ENCODE data around the gene LKAAEAR1.
"Not testable (repeated sequence)": the region's sequence is repeated elsewhere in the genome, so short reads cannot be mapped to it uniquely, and the experiment has no call there.

The LKAAEAR1 gene

DNA sequence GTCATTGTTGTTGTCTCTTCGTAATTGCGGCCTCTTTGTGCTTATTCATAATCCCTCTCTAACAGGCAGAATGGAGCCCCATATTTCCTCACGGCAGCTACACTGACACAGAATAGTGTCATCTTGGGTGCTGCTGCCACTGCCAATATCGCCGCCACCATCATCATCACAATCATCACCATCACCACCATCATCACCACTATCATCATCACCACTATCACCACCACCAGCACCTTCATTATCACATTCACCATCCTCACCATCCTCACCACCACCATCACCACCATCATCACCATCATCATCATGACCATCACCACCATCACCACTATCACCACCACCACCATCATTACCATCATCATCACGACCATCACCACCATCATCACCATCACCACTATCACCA is 12.3 kb upstream of the LKAAEAR1 start:
- H3K4me1 Mint-ChIP-seq (ENCODE audit: low read depth), result peaks cover 8% of the 10 kb centered on the region
- peaks cover 9% of the 10 kb centered on the region for H3K9me3 Mint-ChIP-seq
- peaks cover 40% of the 10 kb centered on the region for H3K36me3 Mint-ChIP-seq (ENCODE audit: low read depth)
- intact Hi-C loops (cut with micrococcal nuclease), result no loop called here
- no peak overlapping the region for H3K4me3 Mint-ChIP-seq
- H3K27ac Mint-ChIP-seq, result no peak overlapping the region
- peaks cover 11% of the 10 kb centered on the region for H3K27me3 Mint-ChIP-seq

GRCh38 chr20:64095927-64096326 is 11.7 kb upstream of the LKAAEAR1 start:
- peaks cover 40% of the 10 kb centered on the region for H3K36me3 Mint-ChIP-seq (ENCODE audit: low read depth)
- no peak overlapping the region for H3K27ac Mint-ChIP-seq
- peaks cover 11% of the 10 kb centered on the region for H3K4me1 Mint-ChIP-seq (ENCODE audit: low read depth)
- peaks cover 9% of the 10 kb centered on the region for H3K9me3 Mint-ChIP-seq
- peaks cover 5% of the 10 kb centered on the region for H3K27me3 Mint-ChIP-seq
- no peak overlapping the region for H3K4me3 Mint-ChIP-seq
- intact Hi-C loops (cut with micrococcal nuclease), result no loop called here

GRCh38 chr20:64095455-64095854 is 11.3 kb upstream of the LKAAEAR1 start:
- peaks cover 9% of the 10 kb centered on the region for H3K9me3 Mint-ChIP-seq
- H3K4me1 Mint-ChIP-seq (ENCODE audit: low read depth), result peaks cover 11% of the 10 kb centered on the region
- H3K27me3 Mint-ChIP-seq, result no peaks in the 10 kb centered on the region
- H3K27ac Mint-ChIP-seq, result no peak overlapping the region
- H3K4me3 Mint-ChIP-seq, result no peak overlapping the region
- intact Hi-C loops (cut with micrococcal nuclease), result no loop called here
- H3K36me3 Mint-ChIP-seq (ENCODE audit: low read depth), result peaks cover 40% of the 10 kb centered on the region

- Mint-ChIP-seq H3K4me1 (ENCODE audit: low read depth) (peaks cover 11% of the 10 kb centered on the region), H3K4me3 (no peak overlapping the region), H3K27me3 (peaks cover 3% of the 10 kb centered on the region), H3K9me3 (peaks cover 9% of the 10 kb centered on the region), H3K27ac (no peak overlapping the region), H3K36me3 (ENCODE audit: low read depth) (peaks cover 19% of the 10 kb centered on the region)
- intact Hi-C loops (cut with micrococcal nuclease), result no loop called here
Measured at GRCh38 chr20:64093013-64093503, 8.9 kb upstream of the LKAAEAR1 start.

DNA sequence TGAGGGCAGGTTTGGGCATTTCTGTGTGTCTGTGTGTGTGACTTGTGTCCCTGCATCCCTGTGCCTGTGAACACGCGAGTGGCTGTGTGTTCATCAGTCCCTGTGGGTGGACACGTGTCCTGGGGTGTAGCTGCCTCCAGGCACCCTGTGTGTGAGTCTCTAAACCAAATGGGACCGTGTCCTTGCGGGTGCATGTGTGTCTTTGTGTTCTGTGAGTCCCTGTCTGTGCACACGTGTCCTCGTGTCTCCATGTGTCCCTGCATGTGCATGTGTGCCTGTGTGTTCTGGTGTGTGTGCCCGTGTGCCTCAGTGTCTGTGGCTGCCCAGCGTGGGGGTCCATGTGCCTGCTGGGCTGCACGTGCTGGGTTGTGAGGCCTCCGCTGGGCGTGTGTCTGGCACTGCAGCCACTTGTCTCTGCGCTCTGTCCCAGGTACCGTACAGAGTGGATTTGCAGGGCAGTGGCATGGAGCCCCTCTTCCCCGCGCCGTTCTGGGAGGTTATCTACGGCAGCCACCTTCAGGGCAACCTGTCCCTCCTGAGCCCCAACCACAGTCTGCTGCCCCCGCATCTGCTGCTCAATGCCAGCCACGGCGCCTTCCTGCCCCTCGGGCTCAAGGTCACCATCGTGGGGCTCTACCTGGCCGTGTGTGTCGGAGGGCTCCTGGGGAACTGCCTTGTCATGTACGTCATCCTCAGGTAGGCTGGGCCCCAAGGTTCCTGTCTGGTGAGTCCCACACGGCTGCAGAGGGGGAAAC is 8.2 kb upstream of the LKAAEAR1 start:
- H3K36me3 Mint-ChIP-seq (ENCODE audit: low read depth), result peaks cover 13% of the 10 kb centered on the region
- peaks cover 11% of the 10 kb centered on the region for H3K4me1 Mint-ChIP-seq (ENCODE audit: low read depth)
- peaks cover 5% of the 10 kb centered on the region for H3K27me3 Mint-ChIP-seq
- H3K27ac Mint-ChIP-seq, result no peak overlapping the region
- H3K4me3 Mint-ChIP-seq, result no peak overlapping the region
- peaks cover 9% of the 10 kb centered on the region for H3K9me3 Mint-ChIP-seq
- intact Hi-C loops (cut with micrococcal nuclease), result no loop called here

GRCh38 chr20:64091770-64092169 is 7.6 kb upstream of the LKAAEAR1 start:
- no peak overlapping the region for H3K4me3 Mint-ChIP-seq
- peaks cover 6% of the 10 kb centered on the region for H3K27me3 Mint-ChIP-seq
- peaks cover 8% of the 10 kb centered on the region for H3K36me3 Mint-ChIP-seq (ENCODE audit: low read depth)
- intact Hi-C loops (cut with micrococcal nuclease), result no loop called here
- peaks cover 11% of the 10 kb centered on the region for H3K4me1 Mint-ChIP-seq (ENCODE audit: low read depth)
- H3K9me3 Mint-ChIP-seq, result peaks cover 4% of the 10 kb centered on the region
- H3K27ac Mint-ChIP-seq, result no peak overlapping the region

GRCh38 chr20:64091340-64091739 is 7.1 kb upstream of the LKAAEAR1 start:
- Mint-ChIP-seq H3K4me3 (no peak overlapping the region), H3K36me3 (ENCODE audit: low read depth) (peaks cover 4% of the 10 kb centered on the region), H3K27me3 (peaks cover 8% of the 10 kb centered on the region), H3K4me1 (ENCODE audit: low read depth) (peaks cover 11% of the 10 kb centered on the region), H3K27ac (no peak overlapping the region), H3K9me3 (no peaks in the 10 kb centered on the region)
- intact Hi-C loops (cut with micrococcal nuclease), result no loop called here

DNA sequence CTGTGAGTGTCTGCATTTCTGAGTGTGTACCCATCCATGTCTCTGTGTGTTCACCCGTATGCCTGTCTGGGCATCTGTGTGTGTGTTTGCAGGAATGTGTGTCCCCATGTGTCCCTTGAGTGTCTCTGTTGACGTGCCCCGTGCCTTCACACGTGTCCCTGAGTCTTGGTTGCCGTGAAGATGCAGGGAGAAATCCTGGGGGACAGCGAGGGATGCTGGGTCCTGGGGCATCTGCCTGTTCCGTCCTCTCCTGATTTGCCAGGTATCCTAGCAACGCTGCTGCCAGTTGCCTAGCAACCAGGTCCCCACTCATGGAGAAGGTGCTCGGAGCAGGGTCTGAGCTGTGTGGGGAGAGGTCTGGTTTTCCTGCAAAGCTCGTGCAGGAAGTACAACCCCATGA is 6.0 kb upstream of the LKAAEAR1 start:
- Mint-ChIP-seq H3K27me3 (peaks cover 19% of the 10 kb centered on the region), H3K9me3 (no peaks in the 10 kb centered on the region), H3K36me3 (ENCODE audit: low read depth) (no peaks in the 10 kb centered on the region), H3K4me3 (no peak overlapping the region), H3K27ac (no peak overlapping the region), H3K4me1 (ENCODE audit: low read depth) (peaks cover 11% of the 10 kb centered on the region)
- intact Hi-C loops (cut with micrococcal nuclease), result no loop called here

- H3K4me3 Mint-ChIP-seq; H3K27ac Mint-ChIP-seq; intact Hi-C loops (cut with micrococcal nuclease); H3K9me3 Mint-ChIP-seq; H3K36me3 Mint-ChIP-seq (ENCODE audit: low read depth): not testable (repeated sequence)
- Mint-ChIP-seq H3K27me3 (peaks cover 30% of the 10 kb centered on the region), H3K4me1 (ENCODE audit: low read depth) (peaks cover 18% of the 10 kb centered on the region)
Measured at GRCh38 chr20:64088586-64088985, 4.4 kb upstream of the LKAAEAR1 start.

- H3K27me3 Mint-ChIP-seq, result peaks cover 30% of the 10 kb centered on the region
- H3K4me3 Mint-ChIP-seq; H3K27ac Mint-ChIP-seq; H3K9me3 Mint-ChIP-seq; H3K36me3 Mint-ChIP-seq (ENCODE audit: low read depth); intact Hi-C loops (cut with micrococcal nuclease): not testable (repeated sequence)
- H3K4me1 Mint-ChIP-seq (ENCODE audit: low read depth), result peaks cover 27% of the 10 kb centered on the region
Measured at GRCh38 chr20:64087226-64087825, 3.1 kb upstream of the LKAAEAR1 start.

- H3K27me3 Mint-ChIP-seq, result peaks cover 30% of the 10 kb centered on the region
- H3K4me3 Mint-ChIP-seq, result no peak overlapping the region
- H3K36me3 Mint-ChIP-seq (ENCODE audit: low read depth), result no peaks in the 10 kb centered on the region
- H3K9me3 Mint-ChIP-seq, result no peaks in the 10 kb centered on the region
- H3K27ac Mint-ChIP-seq, result no peak overlapping the region
- intact Hi-C loops (cut with micrococcal nuclease), result no loop called here
- H3K4me1 Mint-ChIP-seq (ENCODE audit: low read depth), result peaks cover 29% of the 10 kb centered on the region
Measured at GRCh38 chr20:64086801-64087200, 2.6 kb upstream of the LKAAEAR1 start.

- Mint-ChIP-seq H3K27ac (no peak overlapping the region), H3K4me1 (ENCODE audit: low read depth) (peaks cover 42% of the 10 kb centered on the region)
Measured at GRCh38 chr20:64084685-64085152, 521 bp upstream of the LKAAEAR1 start.

GRCh38 chr20:64083378-64083803 is 807 bp downstream of the LKAAEAR1 start:
- H3K27me3 Mint-ChIP-seq, result peaks cover 30% of the 10 kb centered on the region
- intact Hi-C loops (cut with micrococcal nuclease), result loop anchor here (1.0 kb wide), 1 partner anchor 37 kb away; no protein-coding TSS in a partner anchor
- H3K9me3 Mint-ChIP-seq, result no peaks in the 10 kb centered on the region
- H3K4me3 Mint-ChIP-seq, result peak overlapping the region; percentile 78
- peak overlapping the region; percentile 81 for H3K27ac Mint-ChIP-seq
- H3K36me3 Mint-ChIP-seq (ENCODE audit: low read depth), result peaks cover 19% of the 10 kb centered on the region
- H3K4me1 Mint-ChIP-seq (ENCODE audit: low read depth), result peaks cover 47% of the 10 kb centered on the region

More at GRCh38 chr20:64084685-64085152, 521 bp upstream of the LKAAEAR1 start:
- Mint-ChIP-seq H3K27me3 (peaks cover 30% of the 10 kb centered on the region), H3K36me3 (ENCODE audit: low read depth) (peaks cover 9% of the 10 kb centered on the region), H3K9me3 (no peaks in the 10 kb centered on the region), H3K4me3 (peak overlapping the region; percentile 78)
- intact Hi-C loops (cut with micrococcal nuclease), result no loop called here

DNA sequence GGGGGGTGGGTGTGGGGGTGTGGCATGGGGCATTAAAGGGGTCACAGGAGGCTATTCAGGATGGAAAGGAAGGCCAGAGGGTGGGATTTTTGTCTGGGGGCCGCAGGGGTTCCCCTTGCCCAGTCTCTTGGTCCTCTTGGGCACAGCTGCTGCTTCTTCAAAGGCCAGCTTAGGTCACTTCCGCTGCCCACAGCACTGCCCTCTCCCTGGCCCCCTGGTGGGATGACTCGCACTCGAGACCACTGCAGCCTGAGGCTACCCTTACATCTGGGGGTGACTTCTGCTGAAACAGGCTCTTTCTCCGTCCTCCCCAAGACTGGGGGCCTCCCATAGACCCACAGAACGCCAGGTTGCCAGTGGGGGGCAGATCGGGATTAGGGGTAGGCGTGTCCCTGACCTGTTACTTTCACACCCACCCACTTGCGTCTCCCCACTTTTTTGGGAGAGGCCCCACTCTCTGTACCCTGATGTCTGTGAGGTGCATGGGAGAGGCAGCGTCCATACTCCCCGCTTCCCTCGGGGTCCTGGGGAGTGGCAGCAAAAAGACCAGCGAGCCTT is 1.3 kb downstream of the LKAAEAR1 start:
- peaks cover 24% of the 10 kb centered on the region for H3K36me3 Mint-ChIP-seq (ENCODE audit: low read depth)
- peak overlapping the region; percentile 78 for H3K4me3 Mint-ChIP-seq
- no peaks in the 10 kb centered on the region for H3K9me3 Mint-ChIP-seq
- H3K4me1 Mint-ChIP-seq (ENCODE audit: low read depth), result peaks cover 52% of the 10 kb centered on the region
- peak overlapping the region; percentile 81 for H3K27ac Mint-ChIP-seq
- H3K27me3 Mint-ChIP-seq, result peaks cover 25% of the 10 kb centered on the region
- intact Hi-C loops (cut with micrococcal nuclease), result loop anchor here (1.0 kb wide), 1 partner anchor 37 kb away; no protein-coding TSS in a partner anchor
